Measurements from ENCODE around the gene CES2. TPM values are rescaled to one million over a fixed set of nuclear protein-coding genes. Genes with fewer than 3 reads are reported as not detected.

Gene CES2
- total and polyA plus RNA-seq, 2 donors (not counting 3 experiments of a cell fraction or from before 2014, with no cell fraction given) = 19.1 to 28.8 TPM

- no TSS peak for BruUV-seq (replicated peaks)
- POLR2A ChIA-PET = no interaction called here
These were observed 15.9 kb downstream of the CES2 start for GRCh38 chr16:66950971-66951790.

More at GRCh38 chr16:66950971-66951790, 15.9 kb downstream of the CES2 start:
- no peak for DNase-seq (ENCODE audit: low read depth, low spot score)
- CTCF ChIA-PET = interaction anchor here (1.0 to 3.8 kb wide), 4 partner anchors 10 to 203 kb away, joined by 3 to 55 read pairs (median 6); partner anchors contain the start of gene CES3
- Histone ChIP-seq H3K4me2 (ENCODE audit: insufficient read depth, low read length) (no peak overlapping the region), H3K4me1 (ENCODE audit: control insufficient read depth, extremely low read depth, insufficient read depth, low read length) (peaks cover 12% of the 10 kb centered on the region), H3K36me3 (ENCODE audit: control insufficient read depth in 2 of 2, extremely low read depth in 1 of 2, insufficient read depth in 2 of 2, low read length in 2 of 2) (no peaks in the 10 kb centered on the region), H3K9me1 (replicated peaks; ENCODE audit: control insufficient read depth, extremely low read depth, insufficient read depth, low read length) (no peaks in the 10 kb centered on the region), H2AFZ (ENCODE audit: low read depth, low read length) (no peak overlapping the region), H3K79me2 (ENCODE audit: control insufficient read depth, insufficient read depth, low read length) (no peaks in the 10 kb centered on the region), H3K4me3 (replicated peaks in 1 of 3; ENCODE audit: insufficient read depth in 1 of 3, low read depth in 1 of 3, low read length in 3 of 3) (no peak overlapping the region), H3K9ac (replicated peaks; ENCODE audit: extremely low read depth, insufficient read depth, low read length) (no peak overlapping the region), H4K20me1 (replicated peaks; ENCODE audit: control insufficient read depth, extremely low read depth, insufficient read depth, low read length) (no peaks in the 10 kb centered on the region), H3K27ac (ENCODE audit: insufficient read depth, low read depth, low read length) (no peak overlapping the region), H3K27me3 (ENCODE audit: control insufficient read depth in 2 of 2, insufficient read depth in 2 of 2, low read length in 2 of 2) (peaks cover 4 to 10% of the 10 kb centered on the region in 2 experiments), H3K9me3 (replicated peaks; ENCODE audit: control insufficient read depth, insufficient read depth, low read length) (no peaks in the 10 kb centered on the region)
- TF ChIP-seq MYC (IDR thresholded peaks at IDR 0.05; ENCODE audit: low read depth, low read length) (no peak), JUN (IDR thresholded peaks at IDR 0.05; ENCODE audit: borderline replicate concordance, insufficient read depth, insufficient read length, low read depth) (no peak), CTCF (IDR thresholded peaks at IDR 0.05; ENCODE audit: extremely low read depth in 1 of 2, insufficient read depth in 1 of 2, low read depth in 1 of 2, low read length in 2 of 2) (no peak), FOS (IDR thresholded peaks at IDR 0.05; ENCODE audit: borderline replicate concordance, insufficient read depth, low read length) (no peak), EZH2 (IDR thresholded peaks at IDR 0.05; ENCODE audit: borderline replicate concordance, low read depth, low read length, severe bottlenecking) (no peak), POLR2A (IDR thresholded peaks at IDR 0.05; ENCODE audit: low read depth, low read length) (no peak), MAX (IDR thresholded peaks at IDR 0.05; ENCODE audit: insufficient read depth, insufficient read length) (no peak), POLR2AphosphoS5 (IDR thresholded peaks at IDR 0.05; ENCODE audit: insufficient read depth, low read depth, low read length) (no peak), GATA2 (IDR thresholded peaks at IDR 0.05; ENCODE audit: insufficient read depth, insufficient read length, low read depth, low read length) (no peak)
- intact Hi-C loops (cut with micrococcal nuclease) (loop anchor here (10.0 kb wide), 1 partner anchor 444 kb away; the partner anchor contains the start of gene TPPP3), dilution Hi-C loops (cut with MboI; ENCODE audit: extremely low pct_ligation_motif_present, low sequenced_read_pairs) (no loop called here)
- no peak for FAIRE-seq

All from endothelial cell of umbilical vein (primary cell).